Neuronal stem cell (in vitro differentiated cells): Measurements from ENCODE around the gene TRIM22.

Experiments used
- DNase-seq: peaks from one replicate; pipeline ENCODE4 v3.0.0-alpha.2; 2013; ENCODE audit warnings: low spot score
- H2AFZ ChIP-seq: one replicate; pipeline ENCODE4 v1.6.1; 2013; ENCODE audit warnings: mild to moderate bottlenecking, low read length, inconsistent platforms
- H2AK5ac ChIP-seq: 2 replicates; pipeline ENCODE4 v1.6.1; 2013; ENCODE audit warnings: low read depth, mild to moderate bottlenecking, inconsistent platforms, low read length, moderate library complexity, mixed read lengths
- H2BK120ac ChIP-seq: 2 replicates; pipeline ENCODE4 v1.6.1; 2013; ENCODE audit warnings: low read depth, mild to moderate bottlenecking, inconsistent platforms, low read length, moderate library complexity, mixed read lengths
- H2BK12ac ChIP-seq: one replicate; pipeline ENCODE4 v1.6.1; 2013; ENCODE audit warnings: low read length, inconsistent platforms
- H2BK15ac ChIP-seq: 2 replicates; pipeline ENCODE4 v1.6.1; 2013; ENCODE audit warnings: mild to moderate bottlenecking, low read length, inconsistent platforms, mixed read lengths
- H2BK5ac ChIP-seq: one replicate; pipeline ENCODE4 v1.6.1; 2013; ENCODE audit warnings: inconsistent platforms, mild to moderate bottlenecking, low read length, moderate library complexity
- H3K14ac ChIP-seq: one replicate; pipeline ENCODE4 v1.6.1; 2013; ENCODE audit warnings: low read length, inconsistent platforms
- H3K18ac ChIP-seq: 2 replicates; pipeline ENCODE4 v1.6.1; 2013; ENCODE audit warnings: low read length, inconsistent platforms
- H3K23ac ChIP-seq: 2 replicates; pipeline ENCODE4 v1.6.1; 2013; ENCODE audit warnings: low read depth, mild to moderate bottlenecking, mixed read lengths, low read length, inconsistent platforms; ENCODE audit not compliant: poor library complexity
- H3K27ac ChIP-seq: replicated peaks from 3 replicates; pipeline ENCODE4 v1.5.1; 2013; ENCODE audit warnings: low read length, inconsistent platforms
- H3K27me3 ChIP-seq, 3 experiments: 2 replicates each; pipeline ENCODE4 v1.6.1; 2013; ENCODE audit warnings: low read length in 3 of 3, mild to moderate bottlenecking in 2 of 3, inconsistent platforms in 1 of 3, low read depth in 1 of 3, mixed read lengths in 1 of 3, moderate library complexity in 1 of 3; ENCODE audit not compliant: control insufficient read depth in 3 of 3, insufficient read depth in 3 of 3
- H3K36me3 ChIP-seq, 2 donors: replicated peaks in 1 of 2; 2 replicates each; pipeline ENCODE4 v1.6.1; 2013; ENCODE audit warnings: low read length in 2 of 2; ENCODE audit not compliant: control insufficient read depth in 2 of 2, insufficient read depth in 2 of 2
- H3K4ac ChIP-seq: 2 replicates; pipeline ENCODE4 v1.6.1; 2013; ENCODE audit warnings: inconsistent platforms, mild to moderate bottlenecking, low read length, moderate library complexity
- H3K4me1 ChIP-seq, 2 donors: 1 replicate in 1 of 2; 2 replicates in 1 of 2; pipeline ENCODE4 v1.6.1; 2013; ENCODE audit warnings: low read length in 2 of 2, low read depth in 1 of 2; ENCODE audit not compliant: control insufficient read depth in 2 of 2, insufficient read depth in 1 of 2
- H3K4me2 ChIP-seq: one replicate; pipeline ENCODE4 v1.6.1; 2013; ENCODE audit warnings: mild to moderate bottlenecking, low read length, inconsistent platforms; ENCODE audit not compliant: insufficient read depth, poor library complexity, severe bottlenecking
- H3K4me3 ChIP-seq, 2 donors: 2 replicates each; pipeline ENCODE4 v1.5.1; 2013; ENCODE audit warnings: low read length in 2 of 2, mild to moderate bottlenecking in 2 of 2, inconsistent platforms in 1 of 2, moderate library complexity in 1 of 2
- H3K79me1 ChIP-seq: one replicate; pipeline ENCODE4 v1.6.1; 2013; ENCODE audit warnings: low read depth, mild to moderate bottlenecking, inconsistent platforms, low read length, moderate library complexity
- H3K9ac ChIP-seq: one replicate; pipeline ENCODE4 v1.6.1; 2013; ENCODE audit warnings: mild to moderate bottlenecking, low read depth, low read length, inconsistent platforms; ENCODE audit not compliant: poor library complexity
- H3K9me3 ChIP-seq, 2 donors: replicated peaks in 1 of 2; 2 replicates each; pipeline versions ENCODE3 to v1.6.1; 2013; ENCODE audit warnings: low read length in 2 of 2, mild to moderate bottlenecking in 2 of 2, inconsistent platforms in 1 of 2, low read depth in 1 of 2, mixed read lengths in 1 of 2, moderate library complexity in 1 of 2; ENCODE audit not compliant: control insufficient read depth in 2 of 2, insufficient read depth in 1 of 2
- H4K8ac ChIP-seq: one replicate; pipeline ENCODE4 v1.6.1; 2013; ENCODE audit warnings: low read depth, mild to moderate bottlenecking, inconsistent platforms, low read length, moderate library complexity
- H4K91ac ChIP-seq: one replicate; pipeline ENCODE4 v1.6.1; 2013; ENCODE audit warnings: low read length, low read depth, mild to moderate bottlenecking, inconsistent platforms; ENCODE audit not compliant: poor library complexity
- WGBS, 2 donors: extraction: QIAGEN DNeasy Blood & Tissue Kit; methylation state at CpG; one replicate each; pipeline ENCODE4 v1.1.7; 2013; ENCODE audit warnings: missing lambda C conversion rate in 2 of 2, mixed read lengths in 1 of 2; ENCODE audit not compliant: insufficient read length in 2 of 2, insufficient replicate concordance in 1 of 2; ENCODE audit errors: extremely low coverage in 2 of 2; 5-methylcytosine and 5-hydroxymethylcytosine counted together

Gene TRIM22

GRCh38 chr11:5737091-5737490, 47.5 kb downstream of the TRIM22 start:
- Histone ChIP-seq H2BK15ac (no peak overlapping the region), H4K8ac (no peak overlapping the region), H3K14ac (no peak overlapping the region), H3K27ac (no peak overlapping the region), H2BK12ac (no peak overlapping the region), H2BK120ac (no peak overlapping the region), H3K9me3 (no peaks in the 10 kb centered on the region), H3K79me1 (no peaks in the 10 kb centered on the region), H2BK5ac (no peak overlapping the region), H3K27me3 (peaks cover 0 to 3% (median 0%) of the 10 kb centered on the region in 3 experiments), H3K36me3 (no peaks in the 10 kb centered on the region), H3K4ac (no peak overlapping the region), H3K9ac (no peak overlapping the region), H4K91ac (no peak overlapping the region), H3K4me2 (no peak overlapping the region), H2AK5ac (no peak overlapping the region), H3K4me3 (no peak overlapping the region), H3K23ac (no peak overlapping the region), H3K4me1 (peaks cover 0 to 6% of the 10 kb centered on the region in 2 donors), H3K18ac (no peak overlapping the region), H2AFZ (no peak overlapping the region)
- no peak for DNase-seq

GRCh38 chr11:5737670-5738392, 48.2 kb downstream of the TRIM22 start:
- no peak overlapping the region for H3K23ac ChIP-seq
- no peak overlapping the region for H3K4ac ChIP-seq
- no peak for DNase-seq
- H3K9me3 ChIP-seq = no peaks in the 10 kb centered on the region
- H2BK15ac ChIP-seq = no peak overlapping the region
- no CpG with 5 or more reads among the region's 6 CpGs for WGBS, 2 donors
- H3K4me3 ChIP-seq = no peak overlapping the region
- H3K79me1 ChIP-seq = no peaks in the 10 kb centered on the region
- H2BK120ac ChIP-seq = no peak overlapping the region
- no peaks in the 10 kb centered on the region for H3K36me3 ChIP-seq
- no peaks in the 10 kb centered on the region for H3K27me3 ChIP-seq
- H2BK5ac ChIP-seq = no peak overlapping the region
- H4K91ac ChIP-seq = no peak overlapping the region
- no peak overlapping the region for H3K14ac ChIP-seq
- no peak overlapping the region for H4K8ac ChIP-seq
- no peak overlapping the region for H2BK12ac ChIP-seq
- no peak overlapping the region for H2AK5ac ChIP-seq
- H3K4me1 ChIP-seq = peaks cover 0 to 6% of the 10 kb centered on the region in 2 donors
- H3K18ac ChIP-seq = no peak overlapping the region
- H3K4me2 ChIP-seq = no peak overlapping the region
- H3K9ac ChIP-seq = no peak overlapping the region
- no peak overlapping the region for H3K27ac ChIP-seq
- peak overlapping the region; percentile 34 for H2AFZ ChIP-seq

GRCh38 chr11:5738431-5738830, 48.8 kb downstream of the TRIM22 start:
- Histone ChIP-seq H4K8ac (no peak overlapping the region), H3K23ac (no peak overlapping the region), H2BK120ac (no peak overlapping the region), H3K79me1 (no peaks in the 10 kb centered on the region), H3K18ac (no peak overlapping the region), H2AFZ (no peak overlapping the region), H3K9me3 (no peaks in the 10 kb centered on the region), H3K27me3 (no peaks in the 10 kb centered on the region), H3K9ac (no peak overlapping the region), H3K4ac (no peak overlapping the region), H2BK12ac (no peak overlapping the region), H3K36me3 (no peaks in the 10 kb centered on the region), H4K91ac (no peak overlapping the region), H2BK5ac (no peak overlapping the region), H3K14ac (no peak overlapping the region), H3K4me1 (peaks cover 0 to 6% of the 10 kb centered on the region in 2 donors), H3K4me2 (no peak overlapping the region), H2BK15ac (no peak overlapping the region), H3K27ac (no peak overlapping the region), H3K4me3 (no peak overlapping the region), H2AK5ac (no peak overlapping the region)
- WGBS, 2 donors = no CpG with 5 or more reads among the region's 1 CpG
- DNase-seq = no peak

GRCh38 chr11:5746614-5747013, 57.0 kb downstream of the TRIM22 start:
- Histone ChIP-seq H3K4me2 (no peak overlapping the region), H3K18ac (no peak overlapping the region), H3K4me3 (no peak overlapping the region), H3K9ac (no peak overlapping the region), H3K27ac (no peak overlapping the region), H2BK120ac (no peak overlapping the region), H4K91ac (no peak overlapping the region), H2BK5ac (no peak overlapping the region), H3K23ac (no peak overlapping the region), H2BK15ac (no peak overlapping the region), H3K79me1 (no peaks in the 10 kb centered on the region), H4K8ac (no peak overlapping the region), H3K36me3 (no peaks in the 10 kb centered on the region), H3K4ac (no peak overlapping the region), H3K9me3 (no peaks in the 10 kb centered on the region), H2AFZ (no peak overlapping the region), H2AK5ac (no peak overlapping the region), H3K14ac (no peak overlapping the region), H3K4me1 (no peaks in the 10 kb centered on the region), H3K27me3 (no peaks in the 10 kb centered on the region), H2BK12ac (no peak overlapping the region)
- no CpG with 5 or more reads among the region's 3 CpGs for WGBS, 2 donors
- DNase-seq = no peak
